Esophagus squamous epithelium (tissue), 4 donors: Measurements from ENCODE around the gene TPD52L1.

Source experiments
- CTCF ChIP-seq, 6 experiments: fragments of 450-650 bp in 4 of 6; fragments of 200-600 bp in 2 of 6; sonication (generic) in 2 of 6; IDR thresholded peaks; one replicate each; pipeline ENCODE4 v1.5.1; 2016 to 2019; ENCODE audit warnings: antibody characterized with exemption in 6 of 6, mild to moderate bottlenecking in 4 of 6, moderate library complexity in 4 of 6
- POLR2A ChIP-seq, 4 donors: fragments of 450-650 bp; IDR thresholded peaks; one replicate each; pipeline ENCODE4 v1.6.1; 2017; ENCODE audit warnings: antibody characterized with exemption in 4 of 4, mild to moderate bottlenecking in 4 of 4, moderate library complexity in 3 of 4

DNA sequence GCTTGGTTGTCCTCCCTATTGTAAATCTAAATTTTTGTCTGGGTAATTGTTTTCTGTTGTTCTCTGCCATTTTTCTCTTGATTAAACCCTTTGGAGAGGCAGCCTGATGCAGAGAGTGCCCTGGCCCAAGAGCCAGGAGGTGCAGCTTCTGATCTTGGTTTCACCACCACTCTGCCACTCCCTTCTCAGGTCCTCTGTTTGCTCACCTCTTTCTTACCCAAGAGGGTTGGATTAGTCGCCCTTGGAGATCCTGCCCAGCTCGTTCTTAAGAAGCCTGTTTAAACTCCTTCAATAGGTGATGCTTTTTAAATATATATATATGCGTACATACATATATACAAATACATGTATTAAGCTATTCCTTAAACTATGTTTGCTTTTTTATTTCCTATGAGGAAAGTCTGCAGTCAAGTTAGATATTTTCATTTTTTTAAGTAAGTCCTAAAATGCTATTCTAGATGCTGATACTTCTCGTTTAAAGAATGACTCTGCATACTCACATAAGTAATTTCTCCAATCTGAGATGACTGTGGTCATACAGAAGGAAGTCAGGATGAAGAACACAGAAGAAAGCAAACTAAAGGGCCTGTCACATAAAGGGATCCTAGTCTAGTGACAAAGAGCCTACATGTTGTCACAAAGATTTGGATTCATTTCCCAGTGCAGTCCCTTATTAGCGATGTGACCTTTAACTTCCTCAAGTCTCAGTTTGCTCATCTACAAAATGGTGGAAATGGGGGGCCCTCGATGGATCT is 19.9 kb downstream of the TPD52L1 start:
- TF ChIP-seq CTCF (IDR thresholded peaks at IDR 0.05), result no peak
- no peak for TF ChIP-seq POLR2A (IDR thresholded peaks at IDR 0.05)
